Suprapubic skin (tissue), 4 donors: ENCODE results near the gene UBFD1. TPM values are rescaled to one million over a fixed set of nuclear protein-coding genes. Genes with fewer than 3 reads are reported as not detected.
"Not testable (repeated sequence)": the region's sequence is repeated elsewhere in the genome, so short reads cannot be mapped to it uniquely, and the experiment has no call there.

ENCODE experiments used
- DNase-seq, 2 donors: peaks; one replicate each; pipeline ENCODE4 v3.0.0-alpha.2; 2019; ENCODE audit warnings: low spot score in 2 of 2
- H3K27ac ChIP-seq: fragments of 200-600 bp; sonication (generic); one replicate; pipeline ENCODE4 v1.5.1; 2019
- H3K27me3 ChIP-seq: fragments of 200-600 bp; sonication (generic); one replicate; pipeline ENCODE4 v1.5.1; 2019
- H3K36me3 ChIP-seq: fragments of 200-600 bp; sonication (generic); one replicate; pipeline ENCODE4 v1.5.1; 2019
- H3K4me1 ChIP-seq: fragments of 200-600 bp; sonication (generic); one replicate; pipeline ENCODE4 v1.5.1; 2019
- H3K4me3 ChIP-seq: fragments of 200-600 bp; sonication (generic); one replicate; pipeline ENCODE4 v1.5.1; 2019; ENCODE audit warnings: mild to moderate bottlenecking
- H3K9me3 ChIP-seq: fragments of 200-600 bp; sonication (generic); one replicate; pipeline ENCODE4 v1.5.1; 2019
- EP300 ChIP-seq: sonication (generic); formaldehyde crosslinking; IDR thresholded peaks from one replicate; pipeline ENCODE4 v1.6.1; 2017; ENCODE audit warnings: antibody characterized with exemption
- POLR2A ChIP-seq, 2 donors: fragments of 450-650 bp; IDR thresholded peaks; one replicate each; pipeline ENCODE4 v1.6.1; 2017; ENCODE audit warnings: antibody characterized with exemption in 2 of 2, mild to moderate bottlenecking in 2 of 2, moderate library complexity in 2 of 2
- POLR2AphosphoS5 ChIP-seq, 3 donors: sonication (generic); formaldehyde crosslinking; IDR thresholded peaks; one replicate each; pipeline ENCODE4 v1.6.1; 2017; ENCODE audit warnings: antibody characterized with exemption in 3 of 3
- WGBS: methylation state at CpG from one replicate; pipeline ENCODE4 v1.1.5; 2018; 5-methylcytosine and 5-hydroxymethylcytosine counted together
- total RNA-seq, 4 donors: library from RNA; depleted of rRNA; stranded (reverse); fragments of >200 nt; gene quantifications; one replicate each; pipeline ENCODE4 v1.1.0, GENCODE V29; 2016
- TF ChIP-seq, protein P1 (sequence below), 2 donors: fragments of 200-600 bp in 1 of 2; fragments of 450-650 bp in 1 of 2; sonication (generic) in 1 of 2; IDR thresholded peaks; one replicate each; pipeline ENCODE4 v1.5.1; 2016 to 2019; ENCODE audit warnings: antibody characterized with exemption in 2 of 2, mild to moderate bottlenecking in 1 of 2, moderate library complexity in 1 of 2

Gene UBFD1
- 10 to 100 TPM; 26.5 to 48.1 (median 39.4) TPM for total RNA-seq

DNA sequence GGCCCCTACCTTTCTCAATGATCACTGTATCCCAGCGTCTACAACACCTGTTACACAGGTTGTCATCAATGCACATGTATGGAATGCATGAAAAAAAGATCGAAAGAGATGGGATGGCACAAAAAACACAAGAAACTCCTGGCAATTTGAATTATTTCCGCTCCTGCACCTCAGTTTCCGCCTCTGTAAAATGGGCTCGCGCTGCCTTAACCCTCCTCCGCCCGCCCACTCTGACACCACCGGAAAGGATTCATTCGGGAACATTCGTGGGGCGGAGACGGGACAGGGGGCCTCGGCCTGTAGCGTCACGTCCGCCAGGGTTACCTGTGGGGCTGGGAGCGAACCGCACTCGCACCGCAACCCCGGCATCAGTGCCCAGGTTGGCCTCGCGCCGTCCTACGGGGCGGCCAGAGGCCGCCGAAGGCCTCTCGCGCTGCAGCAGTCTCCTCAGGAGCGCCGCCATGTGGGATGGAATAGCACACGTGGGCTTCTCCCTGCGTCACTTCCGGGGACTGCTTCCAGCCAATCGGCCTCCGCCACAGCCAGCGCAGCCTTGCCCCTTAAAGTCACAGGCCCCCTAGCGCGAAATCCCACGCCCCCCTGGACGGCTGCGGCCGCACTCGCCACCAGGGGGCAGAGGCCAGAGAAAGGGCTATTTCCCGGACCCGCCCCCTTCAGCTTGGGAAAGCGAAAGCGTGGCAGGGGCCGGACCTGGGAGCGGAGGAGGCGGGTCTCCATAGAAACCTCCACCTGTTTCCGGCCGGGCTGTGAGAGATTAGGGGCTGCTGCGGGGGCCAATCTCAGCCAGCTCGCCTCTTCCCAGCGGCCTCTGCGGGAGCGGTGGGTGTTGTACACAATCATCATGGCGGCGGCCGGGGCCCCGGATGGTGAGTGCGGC lies at the start of gene UBFD1, which contains the start of gene EARS2:
Gene UBFD1 (plus strand): TSS at position 847 of the 898 bp plus-strand sequence. CDS start 16 bp downstream, at position 863.
Gene EARS2 (minus strand): TSS at position 470 of the 898 bp plus-strand sequence. CDS start 7 bp downstream, at position 463.
- DNase-seq = peak; percentile 98
- Histone ChIP-seq H3K36me3 (peaks cover 26% of the 10 kb centered on the region), H3K4me1 (peaks cover 21% of the 10 kb centered on the region), H3K27me3 (no peaks in the 10 kb centered on the region), H3K4me3 (peak within 1 kb of the TSS; percentile 99), H3K27ac (peak within 1 kb of the TSS; percentile 96), H3K9me3 (no peaks in the 10 kb centered on the region)
- no peak for TF ChIP-seq EP300
- TF ChIP-seq POLR2AphosphoS5 (IDR thresholded peaks at IDR 0.05) = peak in 2 of 3 donors; percentile 34 to 89
- TF ChIP-seq, protein P1, sequence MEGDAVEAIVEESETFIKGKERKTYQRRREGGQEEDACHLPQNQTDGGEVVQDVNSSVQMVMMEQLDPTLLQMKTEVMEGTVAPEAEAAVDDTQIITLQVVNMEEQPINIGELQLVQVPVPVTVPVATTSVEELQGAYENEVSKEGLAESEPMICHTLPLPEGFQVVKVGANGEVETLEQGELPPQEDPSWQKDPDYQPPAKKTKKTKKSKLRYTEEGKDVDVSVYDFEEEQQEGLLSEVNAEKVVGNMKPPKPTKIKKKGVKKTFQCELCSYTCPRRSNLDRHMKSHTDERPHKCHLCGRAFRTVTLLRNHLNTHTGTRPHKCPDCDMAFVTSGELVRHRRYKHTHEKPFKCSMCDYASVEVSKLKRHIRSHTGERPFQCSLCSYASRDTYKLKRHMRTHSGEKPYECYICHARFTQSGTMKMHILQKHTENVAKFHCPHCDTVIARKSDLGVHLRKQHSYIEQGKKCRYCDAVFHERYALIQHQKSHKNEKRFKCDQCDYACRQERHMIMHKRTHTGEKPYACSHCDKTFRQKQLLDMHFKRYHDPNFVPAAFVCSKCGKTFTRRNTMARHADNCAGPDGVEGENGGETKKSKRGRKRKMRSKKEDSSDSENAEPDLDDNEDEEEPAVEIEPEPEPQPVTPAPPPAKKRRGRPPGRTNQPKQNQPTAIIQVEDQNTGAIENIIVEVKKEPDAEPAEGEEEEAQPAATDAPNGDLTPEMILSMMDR (IDR thresholded peaks at IDR 0.05) = peak; percentile 77 to 95
- TF ChIP-seq POLR2A (IDR thresholded peaks at IDR 0.05) = no peak
- WGBS = 4% methylated on average over 39 of the region's 65 CpGs

- peak overlapping the region; percentile 84 for H3K4me3 ChIP-seq
- H3K9me3 ChIP-seq = no peaks in the 10 kb centered on the region
- H3K4me1 ChIP-seq = peaks cover 50% of the 10 kb centered on the region
- no peaks in the 10 kb centered on the region for H3K36me3 ChIP-seq
- no peak for TF ChIP-seq POLR2A (IDR thresholded peaks at IDR 0.05)
- no peak for DNase-seq
- WGBS = 20% methylated on average over 28 of the region's 28 CpGs
- H3K27me3 ChIP-seq = no peaks in the 10 kb centered on the region
- peak overlapping the region; percentile 34 for H3K27ac ChIP-seq
Measured at GRCh38 chr16:23508589-23509440, 48.7 kb upstream of the UBFD1 start.

DNA sequence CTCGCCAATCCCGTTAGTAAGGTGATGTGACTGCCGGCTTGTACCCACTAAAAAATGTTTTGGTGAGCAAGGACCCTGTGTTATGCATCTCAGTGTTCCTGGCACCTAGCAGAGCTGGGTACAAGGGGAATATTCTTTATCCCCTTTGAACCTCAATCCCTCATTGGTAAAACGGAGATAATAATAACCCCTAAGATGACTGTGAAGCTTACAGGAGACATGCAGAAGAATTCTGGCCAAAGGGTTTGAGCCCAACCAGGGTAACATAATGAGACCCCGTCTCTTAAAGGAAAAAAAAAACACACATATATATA lies 48.1 kb upstream of the UBFD1 start:
- H3K9me3 ChIP-seq = no peaks in the 10 kb centered on the region
- no peak overlapping the region for H3K27ac ChIP-seq
- peak overlapping the region; percentile 84 for H3K4me3 ChIP-seq
- no peaks in the 10 kb centered on the region for H3K36me3 ChIP-seq
- DNase-seq = no peak
- no peaks in the 10 kb centered on the region for H3K27me3 ChIP-seq
- peaks cover 44% of the 10 kb centered on the region for H3K4me1 ChIP-seq
- TF ChIP-seq POLR2AphosphoS5 (IDR thresholded peaks at IDR 0.05) (no peak), POLR2A (IDR thresholded peaks at IDR 0.05) (no peak), EP300 (no peak)
- TF ChIP-seq, protein P1 (IDR thresholded peaks at IDR 0.05) = no peak
- 9% methylated on average over 5 of the region's 5 CpGs for WGBS

DNA sequence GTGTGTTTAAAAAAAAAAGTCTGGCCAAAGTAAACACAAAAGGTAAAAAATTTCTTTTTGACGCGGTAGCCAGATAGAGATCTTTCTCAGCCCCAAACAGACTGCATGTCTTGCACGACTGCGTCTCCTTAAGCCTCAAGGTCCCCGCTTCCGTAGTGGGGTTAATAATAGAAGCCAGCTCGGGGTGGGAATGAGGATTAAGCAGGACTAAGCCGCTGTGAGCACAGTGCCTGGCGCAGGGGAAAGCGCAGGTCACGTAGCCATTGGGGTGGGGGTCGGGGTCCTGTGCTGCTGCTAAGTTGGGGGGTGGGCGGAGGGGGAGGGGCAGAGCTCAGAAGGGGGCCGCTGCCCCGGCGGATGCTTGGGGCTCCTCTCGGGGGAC lies 47.8 kb upstream of the UBFD1 start:
- Histone ChIP-seq H3K4me3 (peak overlapping the region; percentile 84), H3K27me3 (no peaks in the 10 kb centered on the region), H3K4me1 (peaks cover 40% of the 10 kb centered on the region), H3K36me3 (no peaks in the 10 kb centered on the region), H3K9me3 (no peaks in the 10 kb centered on the region), H3K27ac (peak overlapping the region; percentile 86)
- DNase-seq = no peak
- 0% methylated on average over 11 of the region's 17 CpGs for WGBS
- TF ChIP-seq POLR2A (IDR thresholded peaks at IDR 0.05) (no peak), POLR2AphosphoS5 (IDR thresholded peaks at IDR 0.05) (no peak), EP300 (no peak)
- TF ChIP-seq, protein P1 (IDR thresholded peaks at IDR 0.05) = no peak

DNA sequence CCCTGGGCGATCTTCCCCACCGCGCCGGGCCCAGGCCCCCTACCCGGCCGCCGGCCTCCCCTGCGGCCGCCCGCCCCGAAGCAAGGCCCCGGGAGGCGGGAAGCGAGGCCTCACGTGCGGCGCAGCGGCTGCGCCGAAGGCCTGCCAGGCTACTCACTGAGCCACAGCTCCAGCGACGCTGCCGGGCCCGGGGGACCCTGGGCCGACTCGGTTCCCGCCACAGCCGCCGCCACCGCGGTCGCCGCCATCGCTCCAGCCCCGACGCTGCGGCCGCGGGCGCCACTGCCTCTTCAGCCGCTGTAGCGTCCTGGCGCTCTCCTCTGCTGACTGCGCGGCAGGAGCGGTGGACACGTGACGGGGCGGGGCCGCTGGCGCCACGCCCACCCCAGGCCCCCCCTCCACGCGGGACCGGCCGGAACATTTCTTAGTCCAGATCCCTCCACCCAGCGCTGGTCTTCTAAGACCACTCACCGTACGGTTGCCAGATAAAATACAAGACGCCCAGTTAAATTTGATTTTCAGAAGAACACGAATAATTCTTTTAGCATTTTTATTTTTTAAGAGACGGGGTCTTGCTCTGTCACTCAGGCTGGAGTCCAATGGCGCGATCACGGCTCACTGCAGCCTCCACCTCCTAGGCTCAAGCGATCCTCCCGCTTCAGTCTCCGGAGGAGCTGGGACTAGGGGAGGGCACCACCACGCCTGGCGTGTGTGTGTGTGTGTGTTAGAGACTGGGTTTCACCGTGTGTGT lies 47.2 kb upstream of the UBFD1 start, which contains the start of gene GGA2:
Gene GGA2 (minus strand): TSS at position 331 of the 751 bp plus-strand sequence. CDS start 83 bp downstream, at position 248.
- peak; percentile 91 for DNase-seq
- peak within 1 kb of the TSS; percentile 86 for H3K27ac ChIP-seq
- no peaks in the 10 kb centered on the region for H3K27me3 ChIP-seq
- TF ChIP-seq POLR2A (IDR thresholded peaks at IDR 0.05) = peak; percentile 49 to 86
- TF ChIP-seq POLR2AphosphoS5 (IDR thresholded peaks at IDR 0.05) = no peak
- H3K4me3 ChIP-seq = peak within 1 kb of the TSS; percentile 84
- WGBS = 1% methylated on average over 24 of the region's 71 CpGs
- H3K36me3 ChIP-seq = no peaks in the 10 kb centered on the region
- H3K4me1 ChIP-seq = peaks cover 35% of the 10 kb centered on the region
- H3K9me3 ChIP-seq = no peaks in the 10 kb centered on the region

- H3K36me3 ChIP-seq = not testable (repeated sequence)
Measured at GRCh38 chr16:23510915-23511270, 46.6 kb upstream of the UBFD1 start.

More at GRCh38 chr16:23510915-23511270, 46.6 kb upstream of the UBFD1 start:
- H3K27ac ChIP-seq, H3K27me3 ChIP-seq, H3K9me3 ChIP-seq, DNase-seq: not testable (repeated sequence)
- Histone ChIP-seq H3K4me3 (peak overlapping the region; percentile 84), H3K4me1 (peaks cover 29% of the 10 kb centered on the region)
- WGBS = 77% methylated on average over 10 of the region's 10 CpGs
